Lower lobe of right lung (tissue), 2 donors: ENCODE measurements around the gene ALKBH5. TPM values are rescaled to one million over a fixed set of nuclear protein-coding genes. Genes with fewer than 3 reads are reported as not detected.
A peak's percentile ranks its signal among the peaks of the same experiment; 100 is the strongest.

ENCODE experiments used
- ATAC-seq, 2 donors: fragments of 200-7000 bp; cut with Tn5 transposase; one replicate each; pipeline ENCODE4 v1.9.1; 2020 to 2022; ENCODE audit warnings: mild to moderate bottlenecking in 2 of 2, moderate library complexity in 2 of 2
- DNase-seq: peaks from one replicate; pipeline ENCODE4 v3.0.0-alpha.2; 2020
- H3K27ac ChIP-seq: fragments of 200-600 bp; one replicate; pipeline ENCODE4 v1.8.0; 2022
- H3K27me3 ChIP-seq: fragments of 200-600 bp; one replicate; pipeline ENCODE4 v1.8.0; 2022; ENCODE audit warnings: low read depth
- H3K36me3 ChIP-seq: fragments of 200-600 bp; one replicate; pipeline ENCODE4 v1.8.0; 2022; ENCODE audit warnings: mild to moderate bottlenecking
- H3K4me1 ChIP-seq: fragments of 200-600 bp; one replicate; pipeline ENCODE4 v1.8.0; 2022
- H3K4me3 ChIP-seq: fragments of 200-600 bp; one replicate; pipeline ENCODE4 v1.8.0; 2022; ENCODE audit warnings: mild to moderate bottlenecking
- H3K9me3 ChIP-seq: fragments of 200-600 bp; one replicate; pipeline ENCODE4 v1.8.0; 2022
- intact Hi-C: fragments of 100-400 bp; cut with DNase I; formaldehyde crosslinking; loops from one replicate; pipeline ENCODE4 v1.11.0; 2022
- total RNA-seq: library from RNA; stranded (reverse); fragmentation: NEBNext Ultra II Directional; extraction: Animal tissue kit (Norgen Biotek cat#: 25700); gene quantifications from one replicate; pipeline ENCODE4 v1.2.1, GENCODE V29; 2021
- TF ChIP-seq, protein P1 (sequence below): fragments of 200-600 bp; IDR thresholded peaks from one replicate; pipeline ENCODE4 v1.8.0; 2022; ENCODE audit warnings: antibody characterized with exemption, mild to moderate bottlenecking
- donor health status: DM: no; HTN: yes; CAD: no; lungs with severe emphysema.

Gene ALKBH5
- total RNA-seq, 1 donor from 2014 or later = 100 TPM

DNA sequence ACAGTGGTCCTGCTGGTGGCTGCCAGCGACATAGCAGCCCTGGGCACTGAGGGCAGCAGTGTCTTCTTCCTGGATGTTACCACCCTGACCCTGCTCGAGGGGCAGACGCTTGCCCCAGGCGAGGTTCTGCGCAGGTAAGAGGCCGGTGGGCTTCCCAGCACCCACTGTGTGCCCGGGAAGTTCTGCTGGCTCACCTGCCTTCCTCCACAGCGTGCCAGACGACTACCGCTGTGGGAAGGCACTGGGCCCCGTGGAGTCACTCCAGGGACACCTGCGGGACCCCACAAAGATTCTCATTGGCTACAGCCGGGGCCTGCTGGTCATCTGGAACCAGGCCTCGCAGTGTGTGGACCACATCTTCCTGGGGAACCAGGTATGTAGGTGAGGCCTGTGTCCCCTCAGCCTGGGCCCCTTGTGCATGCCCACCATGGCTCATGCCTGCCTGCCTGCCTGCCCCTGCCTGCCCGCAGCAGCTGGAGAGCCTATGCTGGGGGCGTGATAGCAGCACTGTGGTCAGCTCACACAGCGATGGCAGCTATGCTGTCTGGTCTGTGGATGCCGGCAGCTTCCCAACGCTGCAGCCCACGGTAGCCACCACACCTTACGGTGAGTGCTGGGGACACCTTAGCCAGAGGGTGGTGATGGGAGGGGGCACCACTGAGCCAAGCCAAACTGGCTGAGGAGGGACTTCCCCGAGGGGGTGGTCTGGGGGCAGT, 50.3 kb downstream of the ALKBH5 start:
- H3K4me1 ChIP-seq = no peaks in the 10 kb centered on the region
- ATAC-seq (no peak), DNase-seq (no peak)
- H3K9me3 ChIP-seq = no peaks in the 10 kb centered on the region
- no peak overlapping the region for H3K4me3 ChIP-seq
- H3K27me3 ChIP-seq = no peaks in the 10 kb centered on the region
- intact Hi-C loops = no loop called here
- H3K27ac ChIP-seq = no peak overlapping the region
- H3K36me3 ChIP-seq = peaks cover 55% of the 10 kb centered on the region
- TF ChIP-seq, protein P1, sequence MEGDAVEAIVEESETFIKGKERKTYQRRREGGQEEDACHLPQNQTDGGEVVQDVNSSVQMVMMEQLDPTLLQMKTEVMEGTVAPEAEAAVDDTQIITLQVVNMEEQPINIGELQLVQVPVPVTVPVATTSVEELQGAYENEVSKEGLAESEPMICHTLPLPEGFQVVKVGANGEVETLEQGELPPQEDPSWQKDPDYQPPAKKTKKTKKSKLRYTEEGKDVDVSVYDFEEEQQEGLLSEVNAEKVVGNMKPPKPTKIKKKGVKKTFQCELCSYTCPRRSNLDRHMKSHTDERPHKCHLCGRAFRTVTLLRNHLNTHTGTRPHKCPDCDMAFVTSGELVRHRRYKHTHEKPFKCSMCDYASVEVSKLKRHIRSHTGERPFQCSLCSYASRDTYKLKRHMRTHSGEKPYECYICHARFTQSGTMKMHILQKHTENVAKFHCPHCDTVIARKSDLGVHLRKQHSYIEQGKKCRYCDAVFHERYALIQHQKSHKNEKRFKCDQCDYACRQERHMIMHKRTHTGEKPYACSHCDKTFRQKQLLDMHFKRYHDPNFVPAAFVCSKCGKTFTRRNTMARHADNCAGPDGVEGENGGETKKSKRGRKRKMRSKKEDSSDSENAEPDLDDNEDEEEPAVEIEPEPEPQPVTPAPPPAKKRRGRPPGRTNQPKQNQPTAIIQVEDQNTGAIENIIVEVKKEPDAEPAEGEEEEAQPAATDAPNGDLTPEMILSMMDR = no peak

DNA sequence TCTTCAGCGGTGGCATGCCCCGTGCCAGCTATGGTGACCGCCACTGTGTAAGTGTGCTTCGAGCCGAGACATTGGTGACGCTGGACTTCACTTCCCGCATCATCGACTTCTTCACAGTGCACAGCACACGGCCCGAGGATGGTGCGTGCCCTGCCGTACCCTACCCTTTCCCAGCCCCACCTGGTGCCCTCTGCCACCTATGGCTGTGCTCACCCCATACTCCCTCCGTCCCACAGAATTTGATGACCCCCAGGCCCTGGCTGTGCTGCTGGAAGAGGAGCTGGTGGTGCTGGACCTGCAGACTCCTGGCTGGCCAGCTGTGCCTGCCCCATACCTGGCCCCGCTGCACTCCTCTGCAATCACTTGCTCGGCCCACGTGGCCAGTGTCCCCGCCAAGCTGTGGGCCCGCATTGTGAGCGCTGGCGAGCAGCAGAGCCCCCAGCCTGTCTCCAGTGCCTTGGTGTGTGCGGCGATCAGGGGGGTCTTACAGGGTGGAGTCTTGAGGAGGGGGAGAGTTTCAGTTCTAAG, 51.3 kb downstream of the ALKBH5 start:
- TF ChIP-seq, protein P1 = no peak
- ATAC-seq (no peak), DNase-seq (no peak)
- no peaks in the 10 kb centered on the region for H3K27me3 ChIP-seq
- intact Hi-C loops = no loop called here
- H3K36me3 ChIP-seq = peaks cover 55% of the 10 kb centered on the region
- no peak overlapping the region for H3K27ac ChIP-seq
- H3K4me1 ChIP-seq = no peaks in the 10 kb centered on the region
- H3K4me3 ChIP-seq = no peak overlapping the region
- no peaks in the 10 kb centered on the region for H3K9me3 ChIP-seq

DNA sequence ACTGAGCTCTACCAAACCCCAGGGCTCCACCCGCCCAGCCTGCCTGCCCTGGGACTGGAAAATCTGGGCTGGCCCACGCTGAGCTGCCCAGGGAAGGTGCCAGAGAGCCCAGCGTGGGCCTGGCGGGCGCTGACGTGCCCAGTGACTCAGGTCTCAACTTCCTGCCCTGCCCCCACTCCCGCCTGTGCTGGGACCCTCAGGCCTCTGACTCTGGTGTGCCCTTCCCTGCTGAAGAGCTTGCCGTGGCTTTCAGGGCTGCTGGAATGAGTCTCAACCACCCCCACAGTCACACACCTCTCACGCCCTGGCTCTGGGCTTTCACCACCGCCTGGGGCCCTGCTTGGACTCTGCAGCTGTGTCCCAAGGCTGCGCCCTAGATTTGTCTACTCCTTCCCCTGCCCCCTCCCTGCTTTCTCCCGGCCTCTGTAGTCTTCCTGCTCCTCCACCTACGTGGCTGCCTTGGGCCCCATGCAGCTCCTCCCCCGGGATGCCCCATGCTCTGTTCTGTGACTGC, 52.2 kb downstream of the ALKBH5 start:
- peaks cover 55% of the 10 kb centered on the region for H3K36me3 ChIP-seq
- no peak overlapping the region for H3K27ac ChIP-seq
- ATAC-seq = peak in 1 of 2 donors; percentile 4
- no peak for DNase-seq
- no peak overlapping the region for H3K4me3 ChIP-seq
- intact Hi-C loops = no loop called here
- TF ChIP-seq, protein P1 = no peak
- no peaks in the 10 kb centered on the region for H3K4me1 ChIP-seq
- no peaks in the 10 kb centered on the region for H3K27me3 ChIP-seq
- no peaks in the 10 kb centered on the region for H3K9me3 ChIP-seq

DNA sequence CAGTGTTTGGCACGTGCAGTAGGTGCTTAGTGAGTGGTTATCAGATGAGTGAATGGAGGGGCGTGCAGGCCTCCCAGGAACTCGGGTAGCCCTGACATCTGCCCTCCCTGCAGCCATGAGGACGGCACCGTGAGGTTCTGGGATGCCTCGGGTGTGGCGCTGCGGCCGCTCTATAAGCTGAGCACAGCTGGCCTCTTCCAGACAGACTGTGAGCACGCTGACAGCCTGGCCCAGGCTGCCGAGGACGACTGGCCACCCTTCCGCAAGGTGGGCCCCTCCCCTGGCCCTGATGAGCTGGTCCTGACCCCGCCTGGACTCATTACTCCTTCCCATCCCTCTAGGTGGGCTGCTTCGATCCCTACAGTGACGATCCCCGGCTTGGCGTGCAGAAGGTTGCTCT, 52.9 kb downstream of the ALKBH5 start:
- TF ChIP-seq, protein P1 = no peak
- Histone ChIP-seq H3K4me3 (no peak overlapping the region), H3K9me3 (no peaks in the 10 kb centered on the region), H3K36me3 (peaks cover 60% of the 10 kb centered on the region), H3K27ac (no peak overlapping the region), H3K27me3 (no peaks in the 10 kb centered on the region), H3K4me1 (no peaks in the 10 kb centered on the region)
- intact Hi-C loops = no loop called here
- DNase-seq = no peak
- ATAC-seq = no peak

DNA sequence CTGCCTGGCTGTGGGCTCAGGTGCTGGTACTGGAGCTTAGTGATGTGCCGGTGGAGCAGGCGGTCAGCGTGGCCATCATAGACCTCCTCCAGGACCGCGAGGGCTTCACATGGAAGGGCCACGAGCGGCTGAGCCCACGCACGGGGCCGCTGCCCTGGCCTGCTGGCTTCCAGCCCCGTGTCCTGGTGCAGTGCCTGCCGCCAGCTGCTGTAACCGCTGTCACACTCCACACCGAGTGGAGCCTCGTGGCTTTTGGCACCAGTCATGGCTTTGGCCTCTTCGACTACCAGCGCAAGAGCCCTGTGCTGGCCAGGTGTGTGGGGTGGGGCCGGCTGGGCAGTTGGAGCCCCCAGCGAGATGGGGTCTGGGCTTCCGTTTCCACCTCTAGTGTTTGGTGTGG, 53.8 kb downstream of the ALKBH5 start:
- H3K27me3 ChIP-seq = no peaks in the 10 kb centered on the region
- TF ChIP-seq, protein P1 = no peak
- H3K9me3 ChIP-seq = no peaks in the 10 kb centered on the region
- no peak for ATAC-seq
- peaks cover 67% of the 10 kb centered on the region for H3K36me3 ChIP-seq
- no peak overlapping the region for H3K27ac ChIP-seq
- no peaks in the 10 kb centered on the region for H3K4me1 ChIP-seq
- no peak for DNase-seq
- intact Hi-C loops = no loop called here
- no peak overlapping the region for H3K4me3 ChIP-seq
